Suppressor macrophage treated with lipopolysaccharide for 4 hours (primary cell): ENCODE results near the gene VAMP1.

ENCODE experiments used
- DNase-seq: peaks from one replicate; pipeline ENCODE4 v3.0.0-alpha.2; 2020

VAMP1 gene

DNA sequence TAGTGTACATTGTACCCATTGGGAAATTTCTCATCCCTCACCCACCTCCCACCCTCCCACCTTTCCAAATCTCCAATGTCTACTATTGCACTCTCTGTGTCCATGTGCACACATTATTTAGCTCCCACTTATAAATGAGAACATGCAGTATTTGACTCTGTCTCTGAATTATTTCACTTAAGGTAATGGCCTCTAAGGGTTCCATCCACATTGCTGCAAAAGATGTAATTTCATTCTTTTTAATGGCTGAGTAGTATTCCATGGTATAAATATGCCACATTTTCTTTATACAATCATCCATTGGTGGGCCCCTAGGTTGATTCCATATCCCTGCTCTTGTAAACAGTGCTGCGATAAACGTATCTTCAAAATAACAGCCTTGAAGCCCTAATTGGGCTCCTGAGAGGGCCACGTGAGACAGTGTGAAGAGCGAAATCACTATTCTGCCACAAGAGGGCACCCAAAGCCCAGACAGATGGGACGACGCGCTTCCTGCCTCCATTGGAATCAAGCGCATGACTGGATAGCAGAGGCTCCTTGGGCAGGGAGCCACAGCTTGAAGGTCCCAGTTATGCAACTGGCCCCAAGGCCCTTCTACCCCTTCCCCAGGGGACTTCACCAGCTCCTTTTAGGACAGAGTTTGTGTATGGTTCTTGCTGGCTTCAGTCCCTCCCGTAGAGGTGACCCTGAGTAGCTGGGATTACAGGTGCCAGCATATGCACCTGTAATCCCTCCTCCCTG is 47.0 kb downstream of the VAMP1 start:
- peak; percentile 96 for DNase-seq

DNA sequence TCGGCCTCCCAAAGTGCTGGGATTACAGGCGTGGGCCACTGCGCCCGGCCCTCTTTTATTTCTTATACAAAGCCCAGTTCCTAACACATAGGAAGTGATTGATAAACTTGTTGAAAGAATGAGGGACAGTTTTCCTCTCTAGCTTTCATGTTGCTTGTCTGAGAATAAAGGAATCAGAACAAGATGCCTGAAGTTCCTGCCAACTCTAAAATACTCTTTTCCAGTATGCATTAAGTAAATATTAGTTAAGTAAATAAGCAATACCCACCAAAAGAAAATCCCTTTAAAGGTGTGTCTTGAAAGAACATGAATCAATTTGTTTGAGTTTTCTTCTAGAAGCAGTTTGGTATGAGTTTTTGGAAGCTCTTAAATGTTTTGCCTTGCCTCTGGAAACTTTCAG is 50.1 kb downstream of the VAMP1 start:
- DNase-seq: no peak

GRCh38 chr12:6418796-6419195 is 51.7 kb downstream of the VAMP1 start:
- DNase-seq: no peak

DNA sequence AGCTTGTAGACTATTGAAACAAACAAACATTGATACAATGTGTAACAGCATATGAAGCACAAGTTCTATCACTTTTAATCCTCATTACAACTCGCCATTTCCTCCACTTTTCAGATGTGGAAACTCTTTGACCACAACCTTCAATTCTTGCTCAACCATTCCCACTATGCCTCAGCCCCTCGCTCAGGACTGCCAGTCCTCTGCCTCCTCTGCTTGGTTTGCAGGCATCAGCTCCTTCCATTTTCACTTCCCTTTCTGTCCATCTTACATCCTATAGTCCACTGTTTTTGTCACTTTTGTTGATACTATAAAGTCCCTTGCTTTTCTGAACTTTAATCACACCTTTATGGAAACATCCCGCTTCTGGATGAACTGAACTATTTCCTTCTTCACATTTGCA is 53.9 kb downstream of the VAMP1 start:
- DNase-seq: peak; percentile 92
